Astrocyte (in vitro differentiated cells and primary cell): ENCODE data around the gene FAAP100. TPM values are rescaled to one million over a fixed set of nuclear protein-coding genes. Genes with fewer than 3 reads are reported as not detected.

Source experiments
- DNase-seq: peaks from one replicate; pipeline ENCODE4 v3.0.0-alpha.2; 2010; ENCODE audit warnings: low read depth
- FAIRE-seq: peaks from 2 replicates; lab custom pipeline; 2011; peaks lifted over from hg19 to GRCh38; lab: Jason Lieb, UNC
- H2AFZ ChIP-seq: 2 replicates; pipeline ENCODE4 v1.6.0; 2012; ENCODE audit warnings: low read depth, low read length, inconsistent platforms
- H3K27ac ChIP-seq: 2 replicates; pipeline ENCODE4 v1.5.1; 2011; ENCODE audit warnings: low read depth, low read length, inconsistent platforms
- H3K27me3 ChIP-seq: 2 replicates; pipeline ENCODE4 v1.6.0; 2011; ENCODE audit warnings: low read length, inconsistent platforms; ENCODE audit not compliant: insufficient read depth
- H3K36me3 ChIP-seq: 2 replicates; pipeline ENCODE4 v1.5.1; 2011; ENCODE audit warnings: low read length, inconsistent platforms; ENCODE audit not compliant: insufficient read depth
- H3K4me1 ChIP-seq: 2 replicates; pipeline ENCODE4 v1.5.1; 2011; ENCODE audit warnings: low read length, inconsistent platforms; ENCODE audit not compliant: insufficient read depth
- H3K4me2 ChIP-seq: 2 replicates; pipeline ENCODE4 v1.6.0; 2012; ENCODE audit warnings: low read length, inconsistent platforms
- H3K4me3 ChIP-seq: 2 replicates; pipeline ENCODE4 v1.5.1; 2011; ENCODE audit warnings: low read depth, mild to moderate bottlenecking, low read length, inconsistent platforms; ENCODE audit not compliant: insufficient read depth
- H3K79me2 ChIP-seq: 2 replicates; pipeline ENCODE4 v1.6.0; 2012; ENCODE audit warnings: mild to moderate bottlenecking, low read length, inconsistent platforms; ENCODE audit not compliant: insufficient read depth
- H3K9ac ChIP-seq: 2 replicates; pipeline ENCODE4 v1.6.0; 2012; ENCODE audit warnings: mild to moderate bottlenecking, low read length, inconsistent platforms
- H3K9me3 ChIP-seq: 2 replicates; pipeline ENCODE4 v1.5.1; 2012; ENCODE audit warnings: low read depth, mild to moderate bottlenecking, low read length, inconsistent platforms; ENCODE audit not compliant: insufficient read depth
- H4K20me1 ChIP-seq: 2 replicates; pipeline ENCODE4 v1.6.0; 2012; ENCODE audit warnings: low read length, inconsistent platforms; ENCODE audit not compliant: insufficient read depth
- H3K27ac Mint-ChIP-seq: one replicate; pipeline ENCODE4 v1.8.0; 2021; ENCODE audit warnings: mild to moderate bottlenecking, mixed read lengths; ENCODE audit not compliant: unreplicated experiment
- H3K27me3 Mint-ChIP-seq: one replicate; pipeline ENCODE4 v1.8.0; 2021; ENCODE audit warnings: low read depth, mixed read lengths; ENCODE audit not compliant: unreplicated experiment
- H3K36me3 Mint-ChIP-seq: one replicate; pipeline ENCODE4 v1.8.0; 2021; ENCODE audit warnings: low read depth, mixed read lengths; ENCODE audit not compliant: unreplicated experiment
- H3K4me1 Mint-ChIP-seq: one replicate; pipeline ENCODE4 v1.8.0; 2021; ENCODE audit warnings: low read depth, mixed read lengths; ENCODE audit not compliant: unreplicated experiment
- H3K4me3 Mint-ChIP-seq: one replicate; pipeline ENCODE4 v1.8.0; 2021; ENCODE audit warnings: mild to moderate bottlenecking, moderate library complexity, mixed read lengths; ENCODE audit not compliant: unreplicated experiment
- H3K9me3 Mint-ChIP-seq: one replicate; pipeline ENCODE4 v1.8.0; 2021; ENCODE audit warnings: mild to moderate bottlenecking, mixed read lengths; ENCODE audit not compliant: unreplicated experiment
- EZH2 ChIP-seq: IDR thresholded peaks from 2 replicates; pipeline ENCODE4 v1.6.1; 2012; ENCODE audit warnings: mild to moderate bottlenecking, low read length, inconsistent platforms; ENCODE audit not compliant: insufficient read depth
- total RNA-seq: library from RNA; stranded (reverse); gene quantifications from 2 replicates; pipeline ENCODE4 v1.2.1, GENCODE V29; 2021
- TF ChIP-seq, protein P1 (sequence below): IDR thresholded peaks from 2 replicates; pipeline ENCODE4 v1.5.1; 2011; ENCODE audit warnings: low read depth, mild to moderate bottlenecking, inconsistent platforms, low read length, moderate library complexity; ENCODE audit not compliant: insufficient read depth

The FAAP100 gene
- total RNA-seq, 1 donor from 2014 or later: 38.9 TPM

DNA sequence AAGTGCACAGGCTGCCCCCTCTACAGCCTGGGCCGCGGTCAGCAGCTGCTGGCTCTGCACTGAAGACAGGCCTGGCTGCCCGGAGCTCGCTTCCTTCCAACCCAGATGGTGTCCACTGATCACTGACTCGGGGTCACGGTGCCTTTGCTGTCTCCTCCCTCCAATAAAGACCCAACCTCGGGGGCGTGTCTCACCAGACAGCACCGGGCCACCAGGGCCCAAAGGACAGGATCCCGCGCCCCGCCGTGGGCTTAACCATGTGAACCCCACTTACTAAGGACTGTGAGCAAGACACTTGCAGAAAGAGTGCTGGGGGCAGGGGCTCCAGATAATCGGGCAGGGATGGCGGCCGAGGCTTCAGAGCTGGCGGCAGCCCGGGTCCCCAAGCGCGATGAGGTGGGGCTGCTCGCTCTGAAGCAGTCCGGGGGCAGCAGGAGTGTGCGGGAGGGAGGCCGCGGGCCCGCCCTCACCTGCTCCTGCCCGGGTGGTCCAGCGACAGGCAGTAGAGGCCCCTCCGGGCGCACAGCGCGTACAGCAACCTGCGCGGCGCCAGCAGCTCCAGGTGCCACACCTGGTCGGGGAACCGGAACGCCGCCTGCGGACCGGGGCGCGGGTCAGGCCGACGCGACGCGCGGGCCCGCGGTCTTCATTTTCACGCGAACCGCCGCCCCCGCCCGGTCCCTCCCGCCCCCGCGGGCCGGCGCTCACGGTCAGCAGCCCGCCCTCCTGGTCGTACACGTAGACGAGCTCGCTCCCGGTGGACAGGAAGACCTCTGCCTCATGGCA, 502 bp downstream of the FAAP100 start:
- DNase-seq (no peak), FAIRE-seq (no peak)
- peaks cover 43% of the 10 kb centered on the region for H3K4me1 ChIP-seq
- peak overlapping the region; percentile 67 for H2AFZ ChIP-seq
- peak overlapping the region; percentile 81 for H3K4me3 ChIP-seq
- peak overlapping the region; percentile 98 for H3K4me2 ChIP-seq
- Mint-ChIP-seq H3K9me3 (no peaks in the 10 kb centered on the region), H3K36me3 (peaks cover 17% of the 10 kb centered on the region), H3K4me1 (peaks cover 38% of the 10 kb centered on the region), H3K27me3 (no peaks in the 10 kb centered on the region), H3K4me3 (peak overlapping the region; percentile 90), H3K27ac (peak overlapping the region; percentile 81)
- TF ChIP-seq, protein P1, sequence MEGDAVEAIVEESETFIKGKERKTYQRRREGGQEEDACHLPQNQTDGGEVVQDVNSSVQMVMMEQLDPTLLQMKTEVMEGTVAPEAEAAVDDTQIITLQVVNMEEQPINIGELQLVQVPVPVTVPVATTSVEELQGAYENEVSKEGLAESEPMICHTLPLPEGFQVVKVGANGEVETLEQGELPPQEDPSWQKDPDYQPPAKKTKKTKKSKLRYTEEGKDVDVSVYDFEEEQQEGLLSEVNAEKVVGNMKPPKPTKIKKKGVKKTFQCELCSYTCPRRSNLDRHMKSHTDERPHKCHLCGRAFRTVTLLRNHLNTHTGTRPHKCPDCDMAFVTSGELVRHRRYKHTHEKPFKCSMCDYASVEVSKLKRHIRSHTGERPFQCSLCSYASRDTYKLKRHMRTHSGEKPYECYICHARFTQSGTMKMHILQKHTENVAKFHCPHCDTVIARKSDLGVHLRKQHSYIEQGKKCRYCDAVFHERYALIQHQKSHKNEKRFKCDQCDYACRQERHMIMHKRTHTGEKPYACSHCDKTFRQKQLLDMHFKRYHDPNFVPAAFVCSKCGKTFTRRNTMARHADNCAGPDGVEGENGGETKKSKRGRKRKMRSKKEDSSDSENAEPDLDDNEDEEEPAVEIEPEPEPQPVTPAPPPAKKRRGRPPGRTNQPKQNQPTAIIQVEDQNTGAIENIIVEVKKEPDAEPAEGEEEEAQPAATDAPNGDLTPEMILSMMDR: no peak
- TF ChIP-seq EZH2: no peak
- no peaks in the 10 kb centered on the region for H3K27me3 ChIP-seq
- H3K79me2 ChIP-seq: peaks cover 58% of the 10 kb centered on the region
- peak overlapping the region; percentile 89 for H3K9ac ChIP-seq
- H3K36me3 ChIP-seq: peaks cover 5% of the 10 kb centered on the region
- no peaks in the 10 kb centered on the region for H3K9me3 ChIP-seq
- H3K27ac ChIP-seq: peak overlapping the region; percentile 69
- peaks cover 54% of the 10 kb centered on the region for H4K20me1 ChIP-seq

DNA sequence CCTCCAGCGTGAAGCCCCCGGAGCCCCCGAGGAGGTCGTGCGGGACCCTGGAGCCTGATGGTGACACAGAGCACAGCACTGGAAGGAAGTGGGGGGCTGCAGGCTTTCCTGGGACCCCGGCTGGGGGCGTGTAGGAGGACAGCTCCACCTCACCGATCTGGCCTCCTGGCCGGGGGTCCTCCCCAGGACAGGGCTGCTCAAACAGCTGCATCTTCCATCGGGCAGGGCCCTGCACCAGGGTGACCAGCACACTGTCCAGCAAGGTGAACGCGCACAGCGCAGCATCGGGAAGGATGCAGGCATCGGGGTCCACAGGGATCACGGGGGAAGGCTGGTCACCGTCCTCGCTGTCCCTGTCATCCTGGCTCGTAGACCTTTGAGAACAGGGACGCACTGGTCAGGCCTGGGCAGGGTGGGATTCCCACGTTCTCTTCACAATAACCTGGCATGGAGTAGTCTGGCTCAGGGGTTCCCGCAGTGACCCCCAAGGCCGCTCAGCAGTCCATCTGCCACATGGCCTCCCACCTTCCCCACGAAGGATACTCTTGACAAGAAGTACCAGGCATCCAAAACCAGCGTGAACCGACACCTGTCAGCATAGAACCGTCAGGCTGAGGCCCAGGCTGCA, 1.2 kb downstream of the FAAP100 start:
- TF ChIP-seq, protein P1: no peak
- TF ChIP-seq EZH2: no peak
- Mint-ChIP-seq H3K36me3 (peaks cover 14% of the 10 kb centered on the region), H3K4me3 (peak overlapping the region; percentile 90), H3K27ac (peak overlapping the region; percentile 62), H3K4me1 (peaks cover 31% of the 10 kb centered on the region), H3K9me3 (no peaks in the 10 kb centered on the region), H3K27me3 (no peaks in the 10 kb centered on the region)
- no peak for DNase-seq
- Histone ChIP-seq H3K4me1 (peaks cover 36% of the 10 kb centered on the region), H3K9ac (peak overlapping the region; percentile 89), H3K4me2 (peak overlapping the region; percentile 98), H3K36me3 (peaks cover 2% of the 10 kb centered on the region), H3K79me2 (peaks cover 52% of the 10 kb centered on the region), H3K27ac (peak overlapping the region; percentile 69), H3K27me3 (no peaks in the 10 kb centered on the region), H3K9me3 (no peaks in the 10 kb centered on the region), H2AFZ (no peak overlapping the region), H4K20me1 (peaks cover 54% of the 10 kb centered on the region), H3K4me3 (peak overlapping the region; percentile 81)
- no peak for FAIRE-seq
